Measurements from ENCODE around the gene PA2G4.

Gene PA2G4

GRCh38 chr12:56078931-56079722 is 25.2 kb upstream of the PA2G4 start:
- no CpG with 5 or more reads among the region's 50 CpGs for WGBS (ENCODE audit: extremely low coverage, insufficient coverage, insufficient read length)
- peaks cover 0 to 6% of the 10 kb centered on the region in 2 experiments for H3K36me3 ChIP-seq (ENCODE audit: control insufficient read depth in 1 of 2, insufficient read depth in 2 of 2, low read length in 2 of 2)
- peak overlapping the region; percentile 48 for H2BK12ac ChIP-seq (ENCODE audit: low read length)
- peak; percentile 96 for DNase-seq
- H3K27ac ChIP-seq (ENCODE audit: low read depth, low read length): peak overlapping the region; percentile 97
- peak overlapping the region; percentile 89 for H4K91ac ChIP-seq (ENCODE audit: low read depth, low read length)
- H2AK5ac ChIP-seq (ENCODE audit: low read length): peak overlapping the region; percentile 84
- peak overlapping the region; percentile 89 for H3K9ac ChIP-seq (ENCODE audit: low read length)
- H3K14ac ChIP-seq (ENCODE audit: low read length): peak overlapping the region; percentile 83
- no peak overlapping the region for H3K23ac ChIP-seq (ENCODE audit: low read length)
- peak overlapping the region; percentile 98 for H3K4me2 ChIP-seq (ENCODE audit: low read length)
- peak overlapping the region; percentile 76 for H3K4me3 ChIP-seq (ENCODE audit: low read depth, low read length)
- H3K4ac ChIP-seq (ENCODE audit: low read depth, low read length): peak overlapping the region; percentile 4
- H2BK5ac ChIP-seq (ENCODE audit: low read depth, low read length, poor library complexity): peak overlapping the region; percentile 92
- peak overlapping the region; percentile 71 for H4K12ac ChIP-seq (ENCODE audit: low read depth, low read length)
- peaks cover 12 to 13% of the 10 kb centered on the region in 2 experiments for H3K4me1 ChIP-seq (ENCODE audit: control insufficient read depth in 1 of 2, insufficient read depth in 2 of 2, low read length in 2 of 2)
- peaks cover 14% of the 10 kb centered on the region for H3K79me1 ChIP-seq (ENCODE audit: low read length)
- peak overlapping the region; percentile 34 for H2AFZ ChIP-seq (ENCODE audit: insufficient read depth, low read length, poor library complexity)
- H3K9me3 ChIP-seq (ENCODE audit: insufficient read depth, low read depth, low read length): no peaks in the 10 kb centered on the region
- peaks cover 22% of the 10 kb centered on the region for H3K79me2 ChIP-seq (ENCODE audit: control insufficient read depth, insufficient read depth, low read length, poor library complexity)
- H4K8ac ChIP-seq (ENCODE audit: low read depth, low read length): peak overlapping the region; percentile 92
- peak overlapping the region; percentile 88 for H2BK120ac ChIP-seq (ENCODE audit: insufficient read depth, low read length, poor library complexity)
- no peaks in the 10 kb centered on the region for H3K27me3 ChIP-seq (ENCODE audit: insufficient read depth, low read length)
- H3K18ac ChIP-seq (ENCODE audit: low read length): peak overlapping the region; percentile 89

GRCh38 chr12:56079723-56080555 is 24.4 kb upstream of the PA2G4 start, which contains the start of gene ERBB3:
Gene ERBB3, plus strand, starts transcription at chr12:56080165. Its CDS starts 136 bp downstream, at chr12:56080301.
- peak; percentile 86 to 96 for DNase-seq
- Histone ChIP-seq H4K12ac (ENCODE audit: low read depth, low read length) (peak within 1 kb of the TSS; percentile 75), H2BK120ac (ENCODE audit: insufficient read depth, low read length, poor library complexity) (peak within 1 kb of the TSS; percentile 88), H2BK12ac (ENCODE audit: low read length) (peak within 1 kb of the TSS; percentile 77), H3K79me2 (ENCODE audit: control insufficient read depth, insufficient read depth, low read length, poor library complexity) (peaks cover 22% of the 10 kb centered on the region), H3K4ac (ENCODE audit: low read depth, low read length) (peak within 1 kb of the TSS; percentile 87), H3K4me3 (ENCODE audit: low read depth, low read length) (peak within 1 kb of the TSS; percentile 80), H3K14ac (ENCODE audit: low read length) (peak within 1 kb of the TSS; percentile 86), H2BK5ac (ENCODE audit: low read depth, low read length, poor library complexity) (peak within 1 kb of the TSS; percentile 97), H3K4me1 (ENCODE audit: control insufficient read depth in 1 of 2, insufficient read depth in 2 of 2, low read length in 2 of 2) (peaks cover 12 to 13% of the 10 kb centered on the region in 2 experiments), H3K9me3 (ENCODE audit: insufficient read depth, low read depth, low read length) (no peaks in the 10 kb centered on the region), H3K27ac (ENCODE audit: low read depth, low read length) (peak within 1 kb of the TSS; percentile 97), H2AFZ (ENCODE audit: insufficient read depth, low read length, poor library complexity) (peak within 1 kb of the TSS; percentile 86), H3K27me3 (ENCODE audit: insufficient read depth, low read length) (no peaks in the 10 kb centered on the region), H3K18ac (ENCODE audit: low read length) (peak within 1 kb of the TSS; percentile 91), H3K23ac (ENCODE audit: low read length) (no peak within 1 kb of the TSS), H2AK5ac (ENCODE audit: low read length) (peak within 1 kb of the TSS; percentile 84), H4K8ac (ENCODE audit: low read depth, low read length) (peak within 1 kb of the TSS; percentile 92), H3K9ac (ENCODE audit: low read length) (peak within 1 kb of the TSS; percentile 89), H3K4me2 (ENCODE audit: low read length) (peak within 1 kb of the TSS; percentile 98), H3K79me1 (ENCODE audit: low read length) (peaks cover 14% of the 10 kb centered on the region), H3K36me3 (ENCODE audit: control insufficient read depth in 1 of 2, insufficient read depth in 2 of 2, low read length in 2 of 2) (peaks cover 2 to 8% of the 10 kb centered on the region in 2 experiments), H4K91ac (ENCODE audit: low read depth, low read length) (peak within 1 kb of the TSS; percentile 89)
- WGBS (ENCODE audit: extremely low coverage, insufficient coverage, insufficient read length): no CpG with 5 or more reads among the region's 59 CpGs

GRCh38 chr12:56080556-56081138 is 23.7 kb upstream of the PA2G4 start:
- DNase-seq: peak in 1 of 2 donors; percentile 26
- WGBS (ENCODE audit: extremely low coverage, insufficient coverage, insufficient read length): no CpG with 5 or more reads among the region's 20 CpGs
- H2BK120ac ChIP-seq (ENCODE audit: insufficient read depth, low read length, poor library complexity): peak overlapping the region; percentile 85
- peak overlapping the region; percentile 80 for H3K4me3 ChIP-seq (ENCODE audit: low read depth, low read length)
- peak overlapping the region; percentile 3 for H3K9ac ChIP-seq (ENCODE audit: low read length)
- peak overlapping the region; percentile 75 for H4K12ac ChIP-seq (ENCODE audit: low read depth, low read length)
- no peaks in the 10 kb centered on the region for H3K9me3 ChIP-seq (ENCODE audit: insufficient read depth, low read depth, low read length)
- peak overlapping the region; percentile 87 for H3K4ac ChIP-seq (ENCODE audit: low read depth, low read length)
- H3K79me1 ChIP-seq (ENCODE audit: low read length): peaks cover 14% of the 10 kb centered on the region
- H3K4me1 ChIP-seq (ENCODE audit: control insufficient read depth in 1 of 2, insufficient read depth in 2 of 2, low read length in 2 of 2): peaks cover 12 to 13% of the 10 kb centered on the region in 2 experiments
- peak overlapping the region; percentile 47 for H2AK5ac ChIP-seq (ENCODE audit: low read length)
- peak overlapping the region; percentile 80 for H3K14ac ChIP-seq (ENCODE audit: low read length)
- H3K27me3 ChIP-seq (ENCODE audit: insufficient read depth, low read length): no peaks in the 10 kb centered on the region
- peak overlapping the region; percentile 91 for H3K18ac ChIP-seq (ENCODE audit: low read length)
- peak overlapping the region; percentile 77 for H4K8ac ChIP-seq (ENCODE audit: low read depth, low read length)
- H2BK12ac ChIP-seq (ENCODE audit: low read length): peak overlapping the region; percentile 11
- H3K27ac ChIP-seq (ENCODE audit: low read depth, low read length): peak overlapping the region; percentile 97
- H3K23ac ChIP-seq (ENCODE audit: low read length): no peak overlapping the region
- peaks cover 6 to 10% of the 10 kb centered on the region in 2 experiments for H3K36me3 ChIP-seq (ENCODE audit: control insufficient read depth in 1 of 2, insufficient read depth in 2 of 2, low read length in 2 of 2)
- H3K4me2 ChIP-seq (ENCODE audit: low read length): peak overlapping the region; percentile 98
- H3K79me2 ChIP-seq (ENCODE audit: control insufficient read depth, insufficient read depth, low read length, poor library complexity): peaks cover 22% of the 10 kb centered on the region
- H2AFZ ChIP-seq (ENCODE audit: insufficient read depth, low read length, poor library complexity): peak overlapping the region; percentile 86
- H2BK5ac ChIP-seq (ENCODE audit: low read depth, low read length, poor library complexity): peak overlapping the region; percentile 70
- H4K91ac ChIP-seq (ENCODE audit: low read depth, low read length): peak overlapping the region; percentile 56

Measured in trophoblast cell (in vitro differentiated cells and primary cell).